Memory B cell (primary cell): ENCODE data around the gene FBXL7.

Experiments
- ATAC-seq: fragments of 150-1000 bp; cut with Tn5 transposase; 2 replicates; pipeline ENCODE4 v1.10.0; 2021; ENCODE audit warnings: low read depth, mild to moderate bottlenecking, moderate library complexity
- DNase-seq, 2 donors: peaks; one replicate each; pipeline ENCODE4 v3.0.0; 2022; ENCODE audit warnings: low spot score in 2 of 2
- H3K27ac Mint-ChIP-seq: one replicate; pipeline ENCODE4 v1.8.0; 2022; ENCODE audit warnings: mild to moderate bottlenecking, moderate library complexity, mixed read lengths
- H3K27me3 Mint-ChIP-seq: one replicate; pipeline ENCODE4 v1.8.0; 2022; ENCODE audit warnings: mixed read lengths
- H3K36me3 Mint-ChIP-seq: one replicate; pipeline ENCODE4 v1.8.0; 2022; ENCODE audit warnings: mild to moderate bottlenecking, mixed read lengths
- H3K4me1 Mint-ChIP-seq: one replicate; pipeline ENCODE4 v1.8.0; 2022; ENCODE audit warnings: mixed read lengths
- H3K4me3 Mint-ChIP-seq: one replicate; pipeline ENCODE4 v1.8.0; 2022; ENCODE audit warnings: mild to moderate bottlenecking, moderate library complexity, mixed read lengths
- H3K9me3 Mint-ChIP-seq: one replicate; pipeline ENCODE4 v1.8.0; 2022; ENCODE audit warnings: mixed read lengths

Gene FBXL7

GRCh38 chr5:15538516-15538915 lies 38.5 kb downstream of the FBXL7 start:
- Mint-ChIP-seq H3K9me3 (peaks cover 6% of the 10 kb centered on the region), H3K36me3 (no peaks in the 10 kb centered on the region), H3K27ac (no peak overlapping the region), H3K27me3 (no peaks in the 10 kb centered on the region), H3K4me1 (no peaks in the 10 kb centered on the region), H3K4me3 (no peak overlapping the region)
- DNase-seq: no peak
- no peak for ATAC-seq

- no peak overlapping the region for H3K27ac Mint-ChIP-seq
- ATAC-seq: no peak
These were observed 40.0 kb downstream of the FBXL7 start for GRCh38 chr5:15539951-15540350.

GRCh38 chr5:15544039-15544438 lies 44.1 kb downstream of the FBXL7 start:
- Mint-ChIP-seq H3K27me3 (no peaks in the 10 kb centered on the region), H3K9me3 (no peaks in the 10 kb centered on the region), H3K27ac (no peak overlapping the region), H3K4me1 (no peaks in the 10 kb centered on the region), H3K4me3 (no peak overlapping the region), H3K36me3 (no peaks in the 10 kb centered on the region)
- DNase-seq (no peak), ATAC-seq (no peak)

More at GRCh38 chr5:15539951-15540350, 40.0 kb downstream of the FBXL7 start:
- Mint-ChIP-seq H3K9me3 (peaks cover 4% of the 10 kb centered on the region), H3K27me3 (no peaks in the 10 kb centered on the region), H3K36me3 (no peaks in the 10 kb centered on the region), H3K4me3 (no peak overlapping the region), H3K4me1 (no peaks in the 10 kb centered on the region)
- no peak for DNase-seq

- no peaks in the 10 kb centered on the region for H3K36me3 Mint-ChIP-seq
- H3K27me3 Mint-ChIP-seq: no peaks in the 10 kb centered on the region
- no peaks in the 10 kb centered on the region for H3K9me3 Mint-ChIP-seq
- DNase-seq: no peak
- H3K4me3 Mint-ChIP-seq: no peak overlapping the region
- H3K4me1 Mint-ChIP-seq: no peaks in the 10 kb centered on the region
- no peak for ATAC-seq
- no peak overlapping the region for H3K27ac Mint-ChIP-seq
These were observed 45.1 kb downstream of the FBXL7 start for GRCh38 chr5:15545082-15545481.

- Mint-ChIP-seq H3K9me3 (peaks cover 2% of the 10 kb centered on the region), H3K4me3 (no peak overlapping the region), H3K36me3 (no peaks in the 10 kb centered on the region), H3K27ac (no peak overlapping the region), H3K4me1 (no peaks in the 10 kb centered on the region), H3K27me3 (no peaks in the 10 kb centered on the region)
- ATAC-seq: no peak
- no peak for DNase-seq
These were observed 47.4 kb downstream of the FBXL7 start for GRCh38 chr5:15547261-15547839.

GRCh38 chr5:15549961-15550360 lies 50.0 kb downstream of the FBXL7 start:
- no peak for DNase-seq
- H3K9me3 Mint-ChIP-seq: peaks cover 5% of the 10 kb centered on the region
- no peak for ATAC-seq
- no peaks in the 10 kb centered on the region for H3K4me1 Mint-ChIP-seq
- H3K27ac Mint-ChIP-seq: no peak overlapping the region
- H3K36me3 Mint-ChIP-seq: no peaks in the 10 kb centered on the region
- H3K27me3 Mint-ChIP-seq: no peaks in the 10 kb centered on the region
- H3K4me3 Mint-ChIP-seq: no peak overlapping the region

GRCh38 chr5:15550502-15551112 lies 50.6 kb downstream of the FBXL7 start:
- Mint-ChIP-seq H3K4me1 (no peaks in the 10 kb centered on the region), H3K9me3 (peaks cover 5% of the 10 kb centered on the region), H3K4me3 (no peak overlapping the region), H3K27ac (no peak overlapping the region), H3K27me3 (no peaks in the 10 kb centered on the region), H3K36me3 (no peaks in the 10 kb centered on the region)
- ATAC-seq: no peak
- no peak for DNase-seq

- no peaks in the 10 kb centered on the region for H3K27me3 Mint-ChIP-seq
- no peak overlapping the region for H3K27ac Mint-ChIP-seq
- H3K4me3 Mint-ChIP-seq: no peak overlapping the region
- peaks cover 5% of the 10 kb centered on the region for H3K9me3 Mint-ChIP-seq
- ATAC-seq (no peak), DNase-seq (no peak)
- H3K4me1 Mint-ChIP-seq: no peaks in the 10 kb centered on the region
- H3K36me3 Mint-ChIP-seq: no peaks in the 10 kb centered on the region
These were observed 51.1 kb downstream of the FBXL7 start for GRCh38 chr5:15551113-15551504.

GRCh38 chr5:15554542-15554941 lies 54.6 kb downstream of the FBXL7 start:
- H3K27me3 Mint-ChIP-seq: no peaks in the 10 kb centered on the region
- H3K4me1 Mint-ChIP-seq: no peaks in the 10 kb centered on the region
- no peak for DNase-seq
- H3K27ac Mint-ChIP-seq: no peak overlapping the region
- H3K4me3 Mint-ChIP-seq: no peak overlapping the region
- H3K9me3 Mint-ChIP-seq: peaks cover 5% of the 10 kb centered on the region
- no peaks in the 10 kb centered on the region for H3K36me3 Mint-ChIP-seq
- ATAC-seq: no peak

GRCh38 chr5:15555176-15555575 lies 55.2 kb downstream of the FBXL7 start:
- ATAC-seq (no peak), DNase-seq (no peak)
- H3K4me3 Mint-ChIP-seq: no peak overlapping the region
- H3K4me1 Mint-ChIP-seq: no peaks in the 10 kb centered on the region
- no peak overlapping the region for H3K27ac Mint-ChIP-seq
- no peaks in the 10 kb centered on the region for H3K27me3 Mint-ChIP-seq
- peaks cover 5% of the 10 kb centered on the region for H3K9me3 Mint-ChIP-seq
- H3K36me3 Mint-ChIP-seq: no peaks in the 10 kb centered on the region

- no peaks in the 10 kb centered on the region for H3K36me3 Mint-ChIP-seq
- no peak overlapping the region for H3K4me3 Mint-ChIP-seq
- H3K27me3 Mint-ChIP-seq: no peaks in the 10 kb centered on the region
- DNase-seq (no peak), ATAC-seq (no peak)
- no peaks in the 10 kb centered on the region for H3K4me1 Mint-ChIP-seq
- peaks cover 2% of the 10 kb centered on the region for H3K9me3 Mint-ChIP-seq
- H3K27ac Mint-ChIP-seq: no peak overlapping the region
These were observed 58.3 kb downstream of the FBXL7 start for GRCh38 chr5:15558240-15558639.

- DNase-seq (no peak), ATAC-seq (no peak)
- Mint-ChIP-seq H3K4me1 (no peaks in the 10 kb centered on the region), H3K9me3 (peaks cover 2% of the 10 kb centered on the region), H3K27me3 (no peaks in the 10 kb centered on the region), H3K4me3 (no peak overlapping the region), H3K36me3 (no peaks in the 10 kb centered on the region), H3K27ac (no peak overlapping the region)
These were observed 58.7 kb downstream of the FBXL7 start for GRCh38 chr5:15558681-15559080.

- no peak for DNase-seq
These were observed 60.4 kb downstream of the FBXL7 start for GRCh38 chr5:15560421-15560820.

GRCh38 chr5:15564523-15564922 lies 64.5 kb downstream of the FBXL7 start:
- no peak overlapping the region for H3K27ac Mint-ChIP-seq
- no peak overlapping the region for H3K4me3 Mint-ChIP-seq
- H3K4me1 Mint-ChIP-seq: no peaks in the 10 kb centered on the region
- no peaks in the 10 kb centered on the region for H3K36me3 Mint-ChIP-seq
- no peak for DNase-seq
- peaks cover 2% of the 10 kb centered on the region for H3K9me3 Mint-ChIP-seq
- no peak for ATAC-seq
- H3K27me3 Mint-ChIP-seq: no peaks in the 10 kb centered on the region

More at GRCh38 chr5:15560421-15560820, 60.4 kb downstream of the FBXL7 start:
- H3K27ac Mint-ChIP-seq: no peak overlapping the region
- ATAC-seq: no peak
- H3K9me3 Mint-ChIP-seq: peaks cover 2% of the 10 kb centered on the region
- H3K4me1 Mint-ChIP-seq: no peaks in the 10 kb centered on the region
- no peaks in the 10 kb centered on the region for H3K36me3 Mint-ChIP-seq
- no peaks in the 10 kb centered on the region for H3K27me3 Mint-ChIP-seq
- H3K4me3 Mint-ChIP-seq: no peak overlapping the region

- DNase-seq (no peak), ATAC-seq (no peak)
- Mint-ChIP-seq H3K9me3 (peaks cover 2% of the 10 kb centered on the region), H3K36me3 (no peaks in the 10 kb centered on the region), H3K4me3 (no peak overlapping the region), H3K27me3 (no peaks in the 10 kb centered on the region), H3K27ac (no peak overlapping the region), H3K4me1 (no peaks in the 10 kb centered on the region)
These were observed 65.0 kb downstream of the FBXL7 start for GRCh38 chr5:15564957-15565356.
